HG02870 (cell line): ENCODE data around the gene VTN.

ENCODE experiments used
- ATAC-seq: cut with Tn5 transposase; IDR thresholded peaks from one replicate; pipeline ENCODE4 v1.9.1; 2021; ENCODE audit warnings: mild to moderate bottlenecking, moderate library complexity; ENCODE audit not compliant: unreplicated experiment

VTN gene

GRCh38 chr17:28324267-28324745 lies 45.8 kb downstream of the VTN start:
- no peak for ATAC-seq

GRCh38 chr17:28320215-28321061 lies 49.7 kb downstream of the VTN start:
- ATAC-seq, result no peak

DNA sequence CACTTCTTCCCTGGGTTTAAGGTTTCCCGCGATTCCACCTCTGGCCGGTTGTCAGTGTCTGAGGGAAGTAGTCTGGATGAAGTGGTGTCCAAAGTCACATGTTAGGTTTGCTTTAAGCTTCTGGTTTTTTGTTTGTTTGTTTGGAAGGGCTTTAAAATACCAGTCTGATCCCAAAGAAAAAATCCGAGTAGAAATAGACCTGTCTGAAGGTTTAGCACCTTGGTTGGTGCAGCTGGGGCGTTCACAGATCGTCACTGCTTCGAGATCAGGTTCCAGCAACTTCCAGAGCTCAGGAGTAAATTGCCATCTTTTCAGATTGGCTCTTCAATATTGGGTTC lies 50.5 kb downstream of the VTN start:
- ATAC-seq, result no peak

GRCh38 chr17:28318759-28319597 lies 51.1 kb downstream of the VTN start, which contains the start of gene TMEM97:
Gene TMEM97, plus strand, starts transcription at chr17:28319200. Its CDS starts 40 bp downstream, at chr17:28319240.
- peak; percentile 95 for ATAC-seq

- ATAC-seq, result no peak
Measured at GRCh38 chr17:28317966-28318758, 51.9 kb downstream of the VTN start.
